ENCODE data around the gene CXXC5. TPM values are rescaled to one million over a fixed set of nuclear protein-coding genes. Genes with fewer than 3 reads are reported as not detected.

The CXXC5 gene
- total and polyA plus RNA-seq, 8 donors = 18.3 to 101 (median 26.5) TPM

- WGBS, 5 donors = 3 to 11% (median 4%) methylated on average over 9 to 23 of the region's 23 CpGs
- no peaks in the 10 kb centered on the region for H3K36me3 ChIP-seq
Measured at GRCh38 chr5:139651853-139652787, 4.0 kb downstream of the CXXC5 start.

DNA sequence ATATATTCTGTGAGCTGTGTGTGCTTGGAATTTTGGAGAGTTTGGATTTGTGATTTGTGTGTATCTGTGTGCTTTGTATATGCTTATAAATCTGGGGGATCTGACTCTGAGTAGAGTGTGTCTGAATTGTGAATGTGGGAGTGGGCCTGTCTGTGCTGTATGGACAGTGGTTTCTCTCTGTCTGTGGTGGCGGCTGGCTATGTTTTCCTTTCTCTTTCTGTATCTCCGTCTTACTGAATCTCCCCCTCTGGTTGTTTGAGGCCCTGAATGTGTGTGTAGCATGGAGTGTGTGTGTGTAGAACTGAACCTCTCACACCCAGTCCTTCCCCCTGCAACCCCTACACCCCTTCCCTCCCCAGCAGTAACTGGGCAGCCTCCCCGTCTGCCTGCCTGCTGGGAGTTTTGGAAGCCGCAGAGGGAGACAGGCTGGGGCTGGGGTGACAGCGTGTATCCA is 4.7 kb downstream of the CXXC5 start:
- intact Hi-C loops (cut with DNase I; ENCODE audit: low total_unique reads) = no loop called here

More at GRCh38 chr5:139651853-139652787, 4.0 kb downstream of the CXXC5 start:
- peaks cover 0 to 42% (median 0%) of the 10 kb centered on the region in 3 donors for H3K27me3 ChIP-seq
- intact Hi-C loops (cut with DNase I; ENCODE audit: low total_unique reads) = no loop called here
- H3K9me3 ChIP-seq = no peaks in the 10 kb centered on the region
- H3K4me3 ChIP-seq = peak overlapping the region in 3 of 4 donors; percentile 16 to 95 (median 80)
- peak overlapping the region; percentile 90 to 95 (median 94) for H3K27ac ChIP-seq
- DNase-seq = peak; percentile 86 to 90
- peaks cover 81 to 96% (median 93%) of the 10 kb centered on the region in 4 donors for H3K4me1 ChIP-seq
- TF ChIP-seq, protein P1, sequence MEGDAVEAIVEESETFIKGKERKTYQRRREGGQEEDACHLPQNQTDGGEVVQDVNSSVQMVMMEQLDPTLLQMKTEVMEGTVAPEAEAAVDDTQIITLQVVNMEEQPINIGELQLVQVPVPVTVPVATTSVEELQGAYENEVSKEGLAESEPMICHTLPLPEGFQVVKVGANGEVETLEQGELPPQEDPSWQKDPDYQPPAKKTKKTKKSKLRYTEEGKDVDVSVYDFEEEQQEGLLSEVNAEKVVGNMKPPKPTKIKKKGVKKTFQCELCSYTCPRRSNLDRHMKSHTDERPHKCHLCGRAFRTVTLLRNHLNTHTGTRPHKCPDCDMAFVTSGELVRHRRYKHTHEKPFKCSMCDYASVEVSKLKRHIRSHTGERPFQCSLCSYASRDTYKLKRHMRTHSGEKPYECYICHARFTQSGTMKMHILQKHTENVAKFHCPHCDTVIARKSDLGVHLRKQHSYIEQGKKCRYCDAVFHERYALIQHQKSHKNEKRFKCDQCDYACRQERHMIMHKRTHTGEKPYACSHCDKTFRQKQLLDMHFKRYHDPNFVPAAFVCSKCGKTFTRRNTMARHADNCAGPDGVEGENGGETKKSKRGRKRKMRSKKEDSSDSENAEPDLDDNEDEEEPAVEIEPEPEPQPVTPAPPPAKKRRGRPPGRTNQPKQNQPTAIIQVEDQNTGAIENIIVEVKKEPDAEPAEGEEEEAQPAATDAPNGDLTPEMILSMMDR (IDR thresholded peaks at IDR 0.05) = no peak
- no peak for TF ChIP-seq POLR2AphosphoS5 (IDR thresholded peaks at IDR 0.05)
- TF ChIP-seq POLR2A (IDR thresholded peaks at IDR 0.05) = no peak
- TF ChIP-seq EP300 (IDR thresholded peaks at IDR 0.05) = no peak

DNA sequence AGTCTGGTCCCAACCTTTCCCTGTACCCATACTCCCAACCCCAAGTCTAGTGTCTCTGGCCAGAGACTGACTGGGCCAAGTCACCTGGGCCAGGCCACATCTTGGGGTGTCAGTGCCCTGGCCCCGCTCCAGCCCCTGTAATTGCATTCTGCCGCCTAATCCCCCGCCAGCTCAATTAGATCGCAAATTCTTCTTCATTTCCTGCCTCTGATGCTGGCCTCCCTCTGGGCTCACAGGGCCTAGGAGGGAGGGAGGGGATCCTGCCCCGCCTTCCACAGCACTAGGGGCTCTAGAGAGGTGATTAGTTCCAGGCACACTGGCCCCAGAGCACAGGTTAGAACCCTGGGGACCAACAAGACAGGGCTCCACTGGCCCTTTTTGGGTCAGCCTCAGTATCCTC is 5.5 kb downstream of the CXXC5 start:
- Histone ChIP-seq H3K27me3 (peaks cover 0 to 27% (median 0%) of the 10 kb centered on the region in 3 donors), H3K9me3 (no peaks in the 10 kb centered on the region), H3K4me1 (peaks cover 87 to 99% (median 97%) of the 10 kb centered on the region in 4 donors), H3K27ac (peak overlapping the region; percentile 67 to 95 (median 94)), H3K36me3 (no peaks in the 10 kb centered on the region), H3K4me3 (peak overlapping the region in 1 of 4 donors; percentile 16)
- DNase-seq = no peak
- TF ChIP-seq POLR2A (IDR thresholded peaks at IDR 0.05) (no peak), EP300 (IDR thresholded peaks at IDR 0.05) (no peak), POLR2AphosphoS5 (IDR thresholded peaks at IDR 0.05) (no peak)
- TF ChIP-seq, protein P1 (IDR thresholded peaks at IDR 0.05) = no peak
- 45 to 60% (median 50%) methylated on average over 5 of the region's 5 CpGs for WGBS, 5 donors
- intact Hi-C loops (cut with DNase I; ENCODE audit: low total_unique reads) = no loop called here

More for the DNA sequence above, 4.7 kb downstream of the CXXC5 start:
- TF ChIP-seq POLR2AphosphoS5 (IDR thresholded peaks at IDR 0.05) (no peak), EP300 (IDR thresholded peaks at IDR 0.05) (no peak), POLR2A (IDR thresholded peaks at IDR 0.05) (no peak)
- TF ChIP-seq, protein P1 (IDR thresholded peaks at IDR 0.05) = no peak
- Histone ChIP-seq H3K4me1 (peaks cover 81 to 96% (median 93%) of the 10 kb centered on the region in 4 donors), H3K9me3 (no peaks in the 10 kb centered on the region), H3K4me3 (peak overlapping the region; percentile 3 to 95 (median 16)), H3K27ac (peak overlapping the region; percentile 67 to 95 (median 94)), H3K27me3 (peaks cover 0 to 35% (median 0%) of the 10 kb centered on the region in 3 donors), H3K36me3 (no peaks in the 10 kb centered on the region)
- DNase-seq = peak in 1 of 2 donors; percentile 62
- WGBS, 5 donors = 12 to 25% (median 20%) methylated on average over 5 of the region's 5 CpGs

DNA sequence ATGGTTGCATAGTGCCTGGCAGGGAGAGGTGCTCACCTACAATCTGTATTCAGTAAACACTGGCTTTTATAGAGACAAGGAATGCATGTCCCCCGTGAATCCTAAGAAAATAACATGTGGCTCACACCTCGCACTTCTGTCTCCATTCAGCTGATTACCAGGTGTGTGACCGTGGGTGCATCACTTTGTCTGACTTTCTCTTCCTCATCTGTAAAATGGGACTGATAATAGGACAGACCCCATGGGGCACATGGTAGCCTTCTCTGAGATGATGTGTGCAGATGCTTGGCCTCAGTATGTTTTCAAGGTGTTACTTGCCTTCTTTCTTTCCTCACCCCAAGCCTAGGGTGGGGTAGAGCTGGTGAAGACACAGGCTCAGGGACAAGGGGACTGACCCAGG is 6.3 kb downstream of the CXXC5 start:
- H3K4me3 ChIP-seq = peak overlapping the region in 1 of 4 donors; percentile 24
- 56 to 76% (median 62%) methylated on average over 3 of the region's 3 CpGs for WGBS, 5 donors
- H3K27ac ChIP-seq = peak overlapping the region; percentile 83 to 95 (median 94)
- no peaks in the 10 kb centered on the region for H3K9me3 ChIP-seq
- peaks cover 0 to 19% (median 0%) of the 10 kb centered on the region in 3 donors for H3K27me3 ChIP-seq
- H3K4me1 ChIP-seq = peaks cover 95 to 100% (median 100%) of the 10 kb centered on the region in 4 donors
- no peak for DNase-seq
- TF ChIP-seq POLR2AphosphoS5 (IDR thresholded peaks at IDR 0.05) (no peak), EP300 (IDR thresholded peaks at IDR 0.05) (no peak), POLR2A (IDR thresholded peaks at IDR 0.05) (no peak)
- TF ChIP-seq, protein P1 (IDR thresholded peaks at IDR 0.05) = no peak
- H3K36me3 ChIP-seq = no peaks in the 10 kb centered on the region
- intact Hi-C loops (cut with DNase I; ENCODE audit: low total_unique reads) = no loop called here
